ENCODE results near the gene NUBPL.

- no peak for TF ChIP-seq POLR2A (IDR thresholded peaks at IDR 0.05; ENCODE audit: low read depth, low read length)
- TF ChIP-seq POLR2AphosphoS5 (IDR thresholded peaks at IDR 0.05; ENCODE audit: low read depth, low read length): no peak
Measured at GRCh38 chr14:31895646-31896045, 334.4 kb downstream of the NUBPL start.
